ENCODE results near the gene APBB1IP.

DNA sequence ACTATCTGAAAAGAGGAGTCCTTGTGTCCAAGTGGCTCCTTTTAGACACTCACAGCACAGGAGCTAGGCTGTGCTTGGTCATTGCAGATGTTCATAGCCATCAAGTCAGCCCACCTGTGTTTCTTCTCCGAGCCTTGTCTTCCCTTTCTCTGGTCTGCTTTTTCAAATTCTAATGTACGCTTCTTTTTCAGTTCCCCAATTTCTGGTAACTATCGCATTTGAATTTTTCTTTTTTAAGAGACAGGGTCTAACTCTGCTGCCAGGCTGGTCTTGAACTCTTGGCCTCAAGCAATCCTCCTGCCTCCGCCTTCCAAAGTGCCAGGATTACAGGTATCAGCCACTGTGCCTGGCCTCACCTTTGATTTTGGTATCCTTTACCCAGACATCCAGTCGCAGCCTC is 18.9 kb downstream of the APBB1IP start:
- TF ChIP-seq POLR2AphosphoS5 (IDR thresholded peaks at IDR 0.05) (no peak), EP300 (IDR thresholded peaks at IDR 0.05) (no peak), POLR2A (IDR thresholded peaks at IDR 0.05; ENCODE audit: low read depth) (no peak)
- TF ChIP-seq, protein P1, sequence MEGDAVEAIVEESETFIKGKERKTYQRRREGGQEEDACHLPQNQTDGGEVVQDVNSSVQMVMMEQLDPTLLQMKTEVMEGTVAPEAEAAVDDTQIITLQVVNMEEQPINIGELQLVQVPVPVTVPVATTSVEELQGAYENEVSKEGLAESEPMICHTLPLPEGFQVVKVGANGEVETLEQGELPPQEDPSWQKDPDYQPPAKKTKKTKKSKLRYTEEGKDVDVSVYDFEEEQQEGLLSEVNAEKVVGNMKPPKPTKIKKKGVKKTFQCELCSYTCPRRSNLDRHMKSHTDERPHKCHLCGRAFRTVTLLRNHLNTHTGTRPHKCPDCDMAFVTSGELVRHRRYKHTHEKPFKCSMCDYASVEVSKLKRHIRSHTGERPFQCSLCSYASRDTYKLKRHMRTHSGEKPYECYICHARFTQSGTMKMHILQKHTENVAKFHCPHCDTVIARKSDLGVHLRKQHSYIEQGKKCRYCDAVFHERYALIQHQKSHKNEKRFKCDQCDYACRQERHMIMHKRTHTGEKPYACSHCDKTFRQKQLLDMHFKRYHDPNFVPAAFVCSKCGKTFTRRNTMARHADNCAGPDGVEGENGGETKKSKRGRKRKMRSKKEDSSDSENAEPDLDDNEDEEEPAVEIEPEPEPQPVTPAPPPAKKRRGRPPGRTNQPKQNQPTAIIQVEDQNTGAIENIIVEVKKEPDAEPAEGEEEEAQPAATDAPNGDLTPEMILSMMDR (IDR thresholded peaks at IDR 0.05), result no peak

All from esophagus muscularis mucosa (tissue), 4 donors.